ENCODE results near the gene ACOT12. TPM values are rescaled to one million over a fixed set of nuclear protein-coding genes. Genes with fewer than 3 reads are reported as not detected.
A peak's percentile ranks its signal among the peaks of the same experiment; 100 is the strongest.
"Not testable (repeated sequence)": the region's sequence is repeated elsewhere in the genome, so short reads cannot be mapped to it uniquely, and the experiment has no call there.

ACOT12 gene
- total and polyA plus RNA-seq, 9 of the 15 experiments (the other 6 are each of a cell fraction or from before 2014, with no cell fraction given): 0.03 TPM; not detected in 8

GRCh38 chr5:81338213-81338612 lies 55.7 kb downstream of the ACOT12 start:
- TF ChIP-seq TRIM24 (IDR thresholded peaks at IDR 0.05) (0 out of 4 replicates have a peak, but pooled peaks of 1 of the 2 experiments have one; percentile 13), ZNF431 (CRISPR knock-in tag; IDR thresholded peaks at IDR 0.05) (peak; percentile 82; the same call in 1 of the 2 replicates)
- ATAC-seq; H3K27ac ChIP-seq (ENCODE audit: extremely low read depth, low read depth, low read length); H3K4me2 ChIP-seq (ENCODE audit: insufficient read depth, low read length); H3K4me1 ChIP-seq (replicated peaks in 1 of 2; ENCODE audit: control insufficient read depth in 2 of 2, insufficient read depth in 2 of 2, low read length in 2 of 2); CTCF ChIA-PET (ENCODE audit: low intra/inter-chr PET ratio); BruUV-seq (replicated peaks); H3K36me3 ChIP-seq (ENCODE audit: control insufficient read depth, insufficient read depth, low read length); in situ Hi-C loops (cut with MboI); H2AFZ ChIP-seq (ENCODE audit: low read depth, low read length); H3K9me3 ChIP-seq (replicated peaks; ENCODE audit: control insufficient read depth, insufficient read depth, low read depth, low read length); DNase-seq (ENCODE audit: extremely low read depth in 1 of 4, low spot score in 3 of 4); H4K20me1 ChIP-seq (replicated peaks; ENCODE audit: control insufficient read depth, insufficient read depth, low read length); H3K4me3 ChIP-seq; H3K9ac ChIP-seq (ENCODE audit: insufficient read depth in 1 of 2, low read depth in 2 of 2, low read length in 2 of 2); H3K9me1 ChIP-seq (ENCODE audit: control insufficient read depth, insufficient read depth, low read length); POLR2A ChIA-PET; FAIRE-seq; H3K79me2 ChIP-seq (ENCODE audit: control insufficient read depth, insufficient read depth, low read length); intact Hi-C loops (cut with micrococcal nuclease): not testable (repeated sequence)
- 3% methylated on average over 3 of the region's 3 CpGs for WGBS (ENCODE audit: insufficient coverage, low coverage, missing lambda C conversion rate)
- peaks cover 0 to 13% of the 10 kb centered on the region in 2 experiments; a peak in 2 of 5 replicates for H3K27me3 ChIP-seq (ENCODE audit: control insufficient read depth in 2 of 2, insufficient read depth in 2 of 2, low read length in 2 of 2)

- no peaks in the 10 kb centered on the region for H3K36me3 ChIP-seq (ENCODE audit: control insufficient read depth, insufficient read depth, low read length)
- no peak for DNase-seq (ENCODE audit: extremely low read depth in 1 of 4, low spot score in 3 of 4)
- no peaks in the 10 kb centered on the region; a peak in 2 of 5 replicates for H3K4me1 ChIP-seq (replicated peaks in 1 of 2; ENCODE audit: control insufficient read depth in 2 of 2, insufficient read depth in 2 of 2, low read length in 2 of 2)
- CTCF ChIA-PET (ENCODE audit: low intra/inter-chr PET ratio): no interaction called here
- no peaks in the 10 kb centered on the region for H4K20me1 ChIP-seq (replicated peaks; ENCODE audit: control insufficient read depth, insufficient read depth, low read length)
- in situ Hi-C loops (cut with MboI): no loop called here
- ATAC-seq: no peak
- no peaks in the 10 kb centered on the region for H3K79me2 ChIP-seq (ENCODE audit: control insufficient read depth, insufficient read depth, low read length)
- TF ChIP-seq ZC3H8 (IDR thresholded peaks at IDR 0.05) (no peak), ZNF324 (CRISPR knock-in tag; IDR thresholded peaks at IDR 0.05) (no peak), PRPF4 (IDR thresholded peaks at IDR 0.05; ENCODE audit: insufficient read depth, low read depth, low read length, poor library complexity, severe bottlenecking) (no peak), E2F3 (CRISPR knock-in tag; IDR thresholded peaks at IDR 0.05) (no peak)
- TF ChIP-seq, protein P1, sequence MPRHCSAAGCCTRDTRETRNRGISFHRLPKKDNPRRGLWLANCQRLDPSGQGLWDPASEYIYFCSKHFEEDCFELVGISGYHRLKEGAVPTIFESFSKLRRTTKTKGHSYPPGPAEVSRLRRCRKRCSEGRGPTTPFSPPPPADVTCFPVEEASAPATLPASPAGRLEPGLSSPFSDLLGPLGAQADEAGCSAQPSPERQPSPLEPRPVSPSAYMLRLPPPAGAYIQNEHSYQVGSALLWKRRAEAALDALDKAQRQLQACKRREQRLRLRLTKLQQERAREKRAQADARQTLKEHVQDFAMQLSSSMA (CRISPR knock-in tag; IDR thresholded peaks at IDR 0.05): no peak
- H3K4me2 ChIP-seq (ENCODE audit: insufficient read depth, low read length): no peak overlapping the region
- H3K4me3 ChIP-seq: no peak overlapping the region
- no peaks in the 10 kb centered on the region for H3K9me1 ChIP-seq (ENCODE audit: control insufficient read depth, insufficient read depth, low read length)
- no TSS peak for BruUV-seq (replicated peaks)
- peaks cover 0 to 9% of the 10 kb centered on the region in 2 experiments; a peak in 2 of 5 replicates for H3K27me3 ChIP-seq (ENCODE audit: control insufficient read depth in 2 of 2, insufficient read depth in 2 of 2, low read length in 2 of 2)
- no peaks in the 10 kb centered on the region for H3K9me3 ChIP-seq (replicated peaks; ENCODE audit: control insufficient read depth, insufficient read depth, low read depth, low read length)
- no peak overlapping the region for H2AFZ ChIP-seq (ENCODE audit: low read depth, low read length)
- intact Hi-C loops (cut with micrococcal nuclease): no loop called here
- 0% methylated on average over 2 of the region's 2 CpGs for WGBS (ENCODE audit: insufficient coverage, low coverage, missing lambda C conversion rate)
- H3K27ac ChIP-seq (ENCODE audit: extremely low read depth, low read depth, low read length): no peak overlapping the region
- POLR2A ChIA-PET: no interaction called here
- H3K9ac ChIP-seq (ENCODE audit: insufficient read depth in 1 of 2, low read depth in 2 of 2, low read length in 2 of 2): no peak overlapping the region
- no peak for FAIRE-seq
These were observed 56.1 kb downstream of the ACOT12 start for GRCh38 chr5:81337803-81338202.

Measured in K562 (cell line).